ENCODE data around the gene ERFL. TPM values are rescaled to one million over a fixed set of nuclear protein-coding genes. Genes with fewer than 3 reads are reported as not detected.
A peak's percentile ranks its signal among the peaks of the same experiment; 100 is the strongest.

The ERFL gene
- total RNA-seq, 1 experiment from 2014 or later, result 0.79 TPM

DNA sequence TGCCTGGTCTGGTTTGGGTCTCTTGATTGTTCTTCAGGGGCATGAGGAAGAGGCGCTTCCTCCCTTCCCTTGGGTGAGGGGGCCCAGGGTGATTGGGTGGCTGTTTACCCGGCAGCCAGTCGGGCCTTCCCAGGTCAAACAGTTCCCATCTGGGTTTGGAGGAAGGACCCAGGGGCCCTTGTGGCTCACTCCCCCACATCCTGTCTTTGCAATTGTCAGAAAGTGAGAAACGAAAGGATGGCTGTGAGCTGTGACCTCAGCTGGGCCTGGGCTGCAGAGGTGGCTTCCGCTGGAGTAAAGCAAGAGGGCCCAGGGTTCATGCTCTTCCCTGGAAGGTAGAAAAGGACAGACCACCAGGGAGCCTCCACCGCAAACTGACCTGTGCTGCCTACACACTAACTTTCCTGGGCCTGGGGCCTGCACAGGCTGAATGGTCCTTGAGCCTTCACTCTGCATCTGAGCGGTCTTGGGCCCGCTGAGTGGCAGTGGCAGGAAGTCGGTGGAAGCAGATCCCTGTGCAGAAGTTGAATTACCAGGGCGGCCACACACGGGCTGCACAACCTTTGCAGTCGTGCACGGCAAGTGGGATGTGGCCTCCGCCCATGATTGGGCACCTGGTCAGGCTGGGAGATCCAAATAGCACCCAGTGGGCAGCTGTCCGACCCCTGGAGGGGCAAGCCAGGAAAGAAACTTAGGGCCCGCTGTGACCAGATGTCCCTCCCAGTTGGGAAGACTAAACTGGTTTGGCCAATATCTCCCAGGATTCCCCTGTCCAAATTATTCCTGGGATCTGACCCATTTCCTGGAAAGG lies 56.5 kb downstream of the ERFL start (continued):
- TF ChIP-seq REST (IDR thresholded peaks at IDR 0.05; ENCODE audit: low read depth), result no peak

DNA sequence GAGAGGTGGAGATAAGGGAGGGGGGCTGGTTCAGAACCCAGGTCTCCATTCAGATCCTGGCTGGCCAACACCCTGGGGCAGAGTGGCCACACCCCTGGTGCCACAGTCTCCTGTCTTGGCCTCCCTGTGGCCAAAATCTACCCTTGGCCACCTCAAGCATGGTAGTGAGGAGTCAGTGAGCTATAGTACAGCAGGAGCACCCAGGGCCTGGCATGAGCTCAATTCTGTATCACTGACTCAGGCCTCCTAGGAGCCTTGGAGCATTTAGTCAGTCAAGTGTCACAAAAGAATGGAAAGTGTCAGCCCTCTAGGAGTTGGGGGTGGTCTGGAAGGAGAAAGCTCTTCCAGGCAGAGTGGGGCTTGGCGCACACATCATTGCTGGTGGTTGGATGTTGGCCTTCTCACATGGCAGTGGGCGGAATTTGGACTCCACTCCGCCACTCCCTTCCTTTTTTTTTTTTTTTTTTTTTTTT lies 57.8 kb downstream of the ERFL start:
- no TSS peak for BruUV-seq (replicated peaks)

More for the DNA sequence above, 57.8 kb downstream of the ERFL start:
- peak overlapping the region; percentile 35; the same call in 1 of the 2 replicates for H3K27ac ChIP-seq (ENCODE audit: low read depth, low read length)
- intact Hi-C loops (cut with micrococcal nuclease), result no loop called here
- peaks cover 45% of the 10 kb centered on the region for H3K79me2 ChIP-seq (ENCODE audit: insufficient read depth, low read length)
- H3K4me1 ChIP-seq (ENCODE audit: control insufficient read depth in 1 of 2, insufficient read depth in 2 of 2, low read length in 2 of 2), result peaks cover 0 to 39% of the 10 kb centered on the region in 2 experiments; a peak in 2 of 4 replicates
- DNase-seq (ENCODE audit: low read depth, low spot score) (no peak), ATAC-seq (no peak)
- RAD21 ChIA-PET (ENCODE audit: low non-redundant PET in 1 of 2, low total read pairs in 2 of 2, uncharacterized antibody in 2 of 2, unreplicated experiment in 2 of 2), result no interaction called here
- no peak overlapping the region for H3K4me3 ChIP-seq (replicated peaks in 1 of 2; ENCODE audit: low read depth in 1 of 2, low read length in 2 of 2)
- H3K9me3 ChIP-seq (ENCODE audit: control insufficient read depth in 1 of 2, insufficient read depth in 1 of 2, low read depth in 1 of 2, low read length in 2 of 2), result no peaks in the 10 kb centered on the region
- POLR2A ChIA-PET, result interaction anchor here (5.2 kb wide), 1 partner anchor 10 kb away, joined by 36 read pairs; the partner anchor contains the start of gene RPS19
- no peak overlapping the region for H3K9ac ChIP-seq (ENCODE audit: low read length)
- no peaks in the 10 kb centered on the region for H3K9me2 ChIP-seq (ENCODE audit: insufficient read depth)
- no peak overlapping the region for H2AFZ ChIP-seq (ENCODE audit: low read depth, low read length, poor library complexity, severe bottlenecking)
- no peak for TF ChIP-seq MAX (IDR thresholded peaks at IDR 0.05)
- TF ChIP-seq ZNF274 (IDR thresholded peaks at IDR 0.05; ENCODE audit: low read depth, low read length), result no peak
- TF ChIP-seq EGR1 (IDR thresholded peaks at IDR 0.05; ENCODE audit: low read depth), result no peak
- TF ChIP-seq ZFX (IDR thresholded peaks at IDR 0.05), result no peak
- no peak for TF ChIP-seq JUND (IDR thresholded peaks at IDR 0.05)
- TF ChIP-seq CEBPB (IDR thresholded peaks at IDR 0.05; ENCODE audit: low read depth), result no peak
- TF ChIP-seq RAD21 (IDR thresholded peaks at IDR 0.05; ENCODE audit: low read depth), result no peak
- no peak; the same call in none of the 2 replicates for TF ChIP-seq POLR2AphosphoS5 (IDR thresholded peaks at IDR 0.05; ENCODE audit: low read depth, low read length)
- TF ChIP-seq EZH2phosphoT487 (IDR thresholded peaks at IDR 0.05; ENCODE audit: borderline replicate concordance), result no peak
- TF ChIP-seq CBX3 (IDR thresholded peaks at IDR 0.05; ENCODE audit: low read depth), result no peak
- no peak for TF ChIP-seq POLR2A (IDR thresholded peaks at IDR 0.05; ENCODE audit: borderline replicate concordance, extremely low read depth, insufficient read depth, insufficient read length)
- TF ChIP-seq SIN3A (IDR thresholded peaks at IDR 0.05; ENCODE audit: low read depth), result no peak
- no peak for TF ChIP-seq TCF7L2 (IDR thresholded peaks at IDR 0.05; ENCODE audit: borderline replicate concordance, extremely low read depth, insufficient read depth, insufficient read length)
- TF ChIP-seq SP1 (IDR thresholded peaks at IDR 0.05; ENCODE audit: low read depth), result no peak
- no peak for TF ChIP-seq REST (IDR thresholded peaks at IDR 0.05; ENCODE audit: low read depth)
- TF ChIP-seq ATF3 (IDR thresholded peaks at IDR 0.05), result no peak
- peaks cover 45% of the 10 kb centered on the region; the same call in 1 of the 2 replicates for H4K20me1 ChIP-seq (ENCODE audit: insufficient read depth)
- H3K27me3 ChIP-seq (ENCODE audit: insufficient read depth, low read length), result no peaks in the 10 kb centered on the region
- H3K4me2 ChIP-seq (ENCODE audit: low read length), result no peak overlapping the region
- CTCF ChIA-PET, result interaction anchor here (2.3 kb wide), 1 partner anchor 11 kb away, joined by 6 read pairs; the partner anchor contains the start of gene RPS19
- H3K36me3 ChIP-seq (ENCODE audit: control insufficient read depth in 1 of 2, insufficient read depth in 2 of 2, low read length in 2 of 2), result peaks cover 40 to 57% of the 10 kb centered on the region in 2 experiments

All from HCT116 (cell line).